ENCODE results near the gene PIEZO2.
"Not testable (repeated sequence)": the region's sequence is repeated elsewhere in the genome, so short reads cannot be mapped to it uniquely, and the experiment has no call there.

- TF ChIP-seq, protein P1, sequence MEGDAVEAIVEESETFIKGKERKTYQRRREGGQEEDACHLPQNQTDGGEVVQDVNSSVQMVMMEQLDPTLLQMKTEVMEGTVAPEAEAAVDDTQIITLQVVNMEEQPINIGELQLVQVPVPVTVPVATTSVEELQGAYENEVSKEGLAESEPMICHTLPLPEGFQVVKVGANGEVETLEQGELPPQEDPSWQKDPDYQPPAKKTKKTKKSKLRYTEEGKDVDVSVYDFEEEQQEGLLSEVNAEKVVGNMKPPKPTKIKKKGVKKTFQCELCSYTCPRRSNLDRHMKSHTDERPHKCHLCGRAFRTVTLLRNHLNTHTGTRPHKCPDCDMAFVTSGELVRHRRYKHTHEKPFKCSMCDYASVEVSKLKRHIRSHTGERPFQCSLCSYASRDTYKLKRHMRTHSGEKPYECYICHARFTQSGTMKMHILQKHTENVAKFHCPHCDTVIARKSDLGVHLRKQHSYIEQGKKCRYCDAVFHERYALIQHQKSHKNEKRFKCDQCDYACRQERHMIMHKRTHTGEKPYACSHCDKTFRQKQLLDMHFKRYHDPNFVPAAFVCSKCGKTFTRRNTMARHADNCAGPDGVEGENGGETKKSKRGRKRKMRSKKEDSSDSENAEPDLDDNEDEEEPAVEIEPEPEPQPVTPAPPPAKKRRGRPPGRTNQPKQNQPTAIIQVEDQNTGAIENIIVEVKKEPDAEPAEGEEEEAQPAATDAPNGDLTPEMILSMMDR (conservative IDR thresholded peaks at IDR 0.05; ENCODE audit: low read depth, low read length) = not testable (repeated sequence)
- not testable (repeated sequence) for TF ChIP-seq EZH2 (IDR thresholded peaks at IDR 0.05; ENCODE audit: borderline replicate concordance, low read depth, low read length, poor library complexity, severe bottlenecking)
Measured at GRCh38 chr18:10933648-10934047, 215.7 kb downstream of the PIEZO2 start.
